ENCODE results near the gene CDC45. TPM values are rescaled to one million over a fixed set of nuclear protein-coding genes. Genes with fewer than 3 reads are reported as not detected.

CDC45 gene
- total and polyA plus RNA-seq, 2 of the 13 experiments (the other 11 are each of a cell fraction or from before 2014, with no cell fraction given), result 14.4 to 36.3 TPM

GRCh38 chr22:19479355-19480172, at the start of gene CDC45 (continued):
- no peak for TF ChIP-seq JUNB (CRISPR knock-in tag; IDR thresholded peaks at IDR 0.05; ENCODE audit: borderline replicate concordance)
- TF ChIP-seq ZNF615 (CRISPR knock-in tag; IDR thresholded peaks at IDR 0.05; ENCODE audit: borderline replicate concordance), result no peak
- TF ChIP-seq, protein P1, sequence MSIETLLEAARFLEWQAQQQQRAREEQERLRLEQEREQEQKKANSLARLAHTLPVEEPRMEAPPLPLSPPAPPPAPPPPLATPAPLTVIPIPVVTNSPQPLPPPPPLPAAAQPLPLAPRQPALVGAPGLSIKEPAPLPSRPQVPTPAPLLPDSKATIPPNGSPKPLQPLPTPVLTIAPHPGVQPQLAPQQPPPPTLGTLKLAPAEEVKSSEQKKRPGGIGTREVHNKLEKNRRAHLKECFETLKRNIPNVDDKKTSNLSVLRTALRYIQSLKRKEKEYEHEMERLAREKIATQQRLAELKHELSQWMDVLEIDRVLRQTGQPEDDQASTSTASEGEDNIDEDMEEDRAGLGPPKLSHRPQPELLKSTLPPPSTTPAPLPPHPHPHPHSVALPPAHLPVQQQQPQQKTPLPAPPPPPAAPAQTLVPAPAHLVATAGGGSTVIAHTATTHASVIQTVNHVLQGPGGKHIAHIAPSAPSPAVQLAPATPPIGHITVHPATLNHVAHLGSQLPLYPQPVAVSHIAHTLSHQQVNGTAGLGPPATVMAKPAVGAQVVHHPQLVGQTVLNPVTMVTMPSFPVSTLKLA (IDR thresholded peaks at IDR 0.05), result peak; percentile 20; the same call in 1 of the 2 replicates
- no peak for TF ChIP-seq ZNF496 (CRISPR knock-in tag; IDR thresholded peaks at IDR 0.05; ENCODE audit: insufficient replicate concordance)
- no peak for TF ChIP-seq ZNF782 (CRISPR knock-in tag; IDR thresholded peaks at IDR 0.05; ENCODE audit: borderline replicate concordance)
- TF ChIP-seq, protein P2, sequence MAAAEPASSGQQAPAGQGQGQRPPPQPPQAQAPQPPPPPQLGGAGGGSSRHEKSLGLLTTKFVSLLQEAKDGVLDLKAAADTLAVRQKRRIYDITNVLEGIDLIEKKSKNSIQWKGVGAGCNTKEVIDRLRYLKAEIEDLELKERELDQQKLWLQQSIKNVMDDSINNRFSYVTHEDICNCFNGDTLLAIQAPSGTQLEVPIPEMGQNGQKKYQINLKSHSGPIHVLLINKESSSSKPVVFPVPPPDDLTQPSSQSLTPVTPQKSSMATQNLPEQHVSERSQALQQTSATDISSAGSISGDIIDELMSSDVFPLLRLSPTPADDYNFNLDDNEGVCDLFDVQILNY (CRISPR knock-in tag; conservative IDR thresholded peaks at IDR 0.05), result peak; percentile 78; the same call in 1 of the 2 replicates
- 0 out of 4 replicates have a peak, but pooled peaks of 1 of the 2 experiments have one; percentile 8 for TF ChIP-seq EP300 (IDR thresholded peaks at IDR 0.05; ENCODE audit: low read depth in 2 of 2, low read length in 2 of 2)
- TF ChIP-seq EP300 (CRISPR knock-in tag; IDR thresholded peaks at IDR 0.05; ENCODE audit: borderline replicate concordance), result no peak
- no peak; the same call in 1 of the 2 replicates for TF ChIP-seq TARDBP (CRISPR knock-in tag; IDR thresholded peaks at IDR 0.05)
- peak; percentile 98 for TF ChIP-seq ELF1 (CRISPR knock-in tag; IDR thresholded peaks at IDR 0.05)
- TF ChIP-seq ZNF704 (CRISPR knock-in tag; IDR thresholded peaks at IDR 0.05; ENCODE audit: borderline replicate concordance), result no peak
- TF ChIP-seq ZNF781 (CRISPR knock-in tag; IDR thresholded peaks at IDR 0.05; ENCODE audit: borderline replicate concordance, not compliant biosample characterization), result no peak
- TF ChIP-seq ZNF7 (CRISPR knock-in tag; IDR thresholded peaks at IDR 0.05), result no peak
- no peak for TF ChIP-seq NR3C1 (CRISPR knock-in tag; IDR thresholded peaks at IDR 0.05)
- peak; percentile 97 for TF ChIP-seq SIN3A (IDR thresholded peaks at IDR 0.05; ENCODE audit: borderline replicate concordance, low read depth, low read length)
- TF ChIP-seq PPARG (CRISPR knock-in tag; conservative IDR thresholded peaks at IDR 0.05), result 0 out of 2 replicates have a peak, but pooled peaks have one; percentile 27
- 0 out of 2 replicates have a peak, but pooled peaks have one; percentile 88 for TF ChIP-seq ZNF510 (CRISPR knock-in tag; IDR thresholded peaks at IDR 0.05; ENCODE audit: low read depth)
- TF ChIP-seq JARID2 (CRISPR knock-in tag; IDR thresholded peaks at IDR 0.05; ENCODE audit: insufficient replicate concordance), result no peak
- no peak for TF ChIP-seq TCF7 (IDR thresholded peaks at IDR 0.05; ENCODE audit: low read depth)
- TF ChIP-seq ZSCAN25 (CRISPR knock-in tag; IDR thresholded peaks at IDR 0.05), result no peak
- 0 out of 2 replicates have a peak, but pooled peaks have one; percentile 31 for TF ChIP-seq ZNF468 (CRISPR knock-in tag; IDR thresholded peaks at IDR 0.05)
- peak; percentile 35; the same call in 1 of the 2 replicates for TF ChIP-seq ZSCAN21 (CRISPR knock-in tag; IDR thresholded peaks at IDR 0.05; ENCODE audit: borderline replicate concordance)
- peak; percentile 67; the same call in 1 of the 2 replicates for TF ChIP-seq NR0B2 (CRISPR knock-in tag; IDR thresholded peaks at IDR 0.05)
- no peak for TF ChIP-seq CBX5 (CRISPR knock-in tag; IDR thresholded peaks at IDR 0.05; ENCODE audit: borderline replicate concordance)
- peak; percentile 59; the same call in 1 of the 2 replicates for TF ChIP-seq ZNF501 (CRISPR knock-in tag; IDR thresholded peaks at IDR 0.05)
- 0 out of 2 replicates have a peak, but pooled peaks have one; percentile 34 for TF ChIP-seq ZMAT3 (CRISPR knock-in tag; conservative IDR thresholded peaks at IDR 0.05)

Data from HepG2 (cell line).